ENCODE data around the gene CACNA1B.

- TF ChIP-seq CTCF (IDR thresholded peaks at IDR 0.05) = no peak
- TF ChIP-seq EZH2phosphoT487 (IDR thresholded peaks at IDR 0.05; ENCODE audit: borderline replicate concordance, low read depth) = no peak
- TF ChIP-seq NRF1 (IDR thresholded peaks at IDR 0.05; ENCODE audit: low read depth, low read length) = no peak
- no peak for TF ChIP-seq POLR2AphosphoS5 (IDR thresholded peaks at IDR 0.05; ENCODE audit: low read depth, low read length)
These were observed 180.1 kb downstream of the CACNA1B start for GRCh38 chr9:138057726-138058125.

All from SK-N-SH (cell line).